GM12891 (cell line): ENCODE data around the gene NATD1.

ENCODE experiments used
- PAX5 ChIP-seq: IDR thresholded peaks from 2 replicates; pipeline ENCODE4 v1.6.1; 2011; ENCODE audit warnings: low read length, moderate library complexity, mild to moderate bottlenecking; ENCODE audit not compliant: insufficient read depth, severe bottlenecking
- POLR2A ChIP-seq: IDR thresholded peaks from 2 replicates; pipeline ENCODE4 v1.6.1; 2011; ENCODE audit warnings: low read depth, low read length, control low read depth
- POLR2AphosphoS5 ChIP-seq: IDR thresholded peaks from 2 replicates; pipeline ENCODE4 v1.6.1; 2011; ENCODE audit warnings: low read depth, low read length, control low read depth
- POU2F2 ChIP-seq: IDR thresholded peaks from 2 replicates; pipeline ENCODE4 v1.6.1; 2011; ENCODE audit warnings: low read depth, mild to moderate bottlenecking, control low read depth, low read length, moderate library complexity
- SPI1 ChIP-seq: IDR thresholded peaks from 2 replicates; pipeline ENCODE4 v1.6.1; 2011; ENCODE audit warnings: low read depth, low read length, control low read depth
- TAF1 ChIP-seq: IDR thresholded peaks from 2 replicates; pipeline ENCODE4 v1.6.1; 2011; ENCODE audit warnings: low read depth, low read length, control low read depth

- TF ChIP-seq TAF1 = no peak
- no peak for TF ChIP-seq POLR2AphosphoS5
- TF ChIP-seq POLR2A = no peak
- TF ChIP-seq POU2F2 = no peak
- TF ChIP-seq SPI1 = no peak
- no peak for TF ChIP-seq PAX5
Observed at GRCh38 chr17:21258593-21258992, 5.4 kb upstream of the NATD1 start.
